ENCODE data around the gene GZMM. TPM values are rescaled to one million over a fixed set of nuclear protein-coding genes. Genes with fewer than 3 reads are reported as not detected.
A peak's percentile ranks its signal among the peaks of the same experiment; 100 is the strongest.

The GZMM gene
- total RNA-seq, 6 experiments from 2014 or later: 0.59 to 0.95 (median 0.74) TPM; not detected in 3

DNA sequence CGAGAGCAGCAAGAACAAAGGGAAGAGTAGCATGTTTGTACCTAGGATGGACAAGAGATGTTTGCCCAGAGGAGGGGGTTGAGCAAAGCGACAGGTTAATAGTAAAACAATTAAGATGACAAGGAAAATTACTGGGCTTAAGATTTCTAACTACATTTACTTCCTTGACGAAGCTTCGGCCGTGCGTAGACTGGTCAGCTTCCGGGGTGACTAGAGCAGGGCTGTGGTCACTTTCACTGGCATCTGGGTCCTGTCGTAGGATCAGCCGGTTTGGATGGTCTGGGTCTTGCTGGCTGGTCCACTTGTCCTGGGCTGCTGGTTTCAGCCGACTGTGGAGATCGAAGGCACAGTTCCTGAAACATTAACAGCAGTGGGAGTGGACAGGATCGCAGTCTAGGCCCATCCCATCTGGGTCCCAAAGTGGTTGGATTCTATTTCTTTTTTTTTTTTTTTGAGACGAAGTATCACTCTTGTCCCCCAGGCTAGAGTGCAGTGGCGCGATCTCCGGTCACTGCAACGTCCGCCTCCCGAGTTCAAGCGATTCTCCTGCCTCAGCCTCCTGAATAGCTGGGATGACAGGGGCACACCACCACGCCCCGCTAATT is 23.5 kb downstream of the GZMM start:
- DNase-seq (peak in 2 of 3 donors; percentile 45 to 54), ATAC-seq (no peak)
- intact Hi-C loops (cut with DNase I): no loop called here
- Histone ChIP-seq H3K4me1 (peaks cover 0 to 5% (median 0%) of the 10 kb centered on the region in 4 donors), H3K9me3 (no peaks in the 10 kb centered on the region), H3K27ac (peak overlapping the region in 2 of 3 donors; percentile 18 to 54), H3K36me3 (no peaks in the 10 kb centered on the region), H3K27me3 (no peaks in the 10 kb centered on the region), H3K4me3 (no peak overlapping the region)
- TF ChIP-seq, protein P1, sequence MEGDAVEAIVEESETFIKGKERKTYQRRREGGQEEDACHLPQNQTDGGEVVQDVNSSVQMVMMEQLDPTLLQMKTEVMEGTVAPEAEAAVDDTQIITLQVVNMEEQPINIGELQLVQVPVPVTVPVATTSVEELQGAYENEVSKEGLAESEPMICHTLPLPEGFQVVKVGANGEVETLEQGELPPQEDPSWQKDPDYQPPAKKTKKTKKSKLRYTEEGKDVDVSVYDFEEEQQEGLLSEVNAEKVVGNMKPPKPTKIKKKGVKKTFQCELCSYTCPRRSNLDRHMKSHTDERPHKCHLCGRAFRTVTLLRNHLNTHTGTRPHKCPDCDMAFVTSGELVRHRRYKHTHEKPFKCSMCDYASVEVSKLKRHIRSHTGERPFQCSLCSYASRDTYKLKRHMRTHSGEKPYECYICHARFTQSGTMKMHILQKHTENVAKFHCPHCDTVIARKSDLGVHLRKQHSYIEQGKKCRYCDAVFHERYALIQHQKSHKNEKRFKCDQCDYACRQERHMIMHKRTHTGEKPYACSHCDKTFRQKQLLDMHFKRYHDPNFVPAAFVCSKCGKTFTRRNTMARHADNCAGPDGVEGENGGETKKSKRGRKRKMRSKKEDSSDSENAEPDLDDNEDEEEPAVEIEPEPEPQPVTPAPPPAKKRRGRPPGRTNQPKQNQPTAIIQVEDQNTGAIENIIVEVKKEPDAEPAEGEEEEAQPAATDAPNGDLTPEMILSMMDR (IDR thresholded peaks at IDR 0.05): no peak
- no peak for TF ChIP-seq POLR2A (IDR thresholded peaks at IDR 0.05)
- 65% methylated on average over 11 of the region's 22 CpGs for WGBS (ENCODE audit: insufficient coverage, low coverage, low lambda C conversion rate, missing lambda C conversion rate)

DNA sequence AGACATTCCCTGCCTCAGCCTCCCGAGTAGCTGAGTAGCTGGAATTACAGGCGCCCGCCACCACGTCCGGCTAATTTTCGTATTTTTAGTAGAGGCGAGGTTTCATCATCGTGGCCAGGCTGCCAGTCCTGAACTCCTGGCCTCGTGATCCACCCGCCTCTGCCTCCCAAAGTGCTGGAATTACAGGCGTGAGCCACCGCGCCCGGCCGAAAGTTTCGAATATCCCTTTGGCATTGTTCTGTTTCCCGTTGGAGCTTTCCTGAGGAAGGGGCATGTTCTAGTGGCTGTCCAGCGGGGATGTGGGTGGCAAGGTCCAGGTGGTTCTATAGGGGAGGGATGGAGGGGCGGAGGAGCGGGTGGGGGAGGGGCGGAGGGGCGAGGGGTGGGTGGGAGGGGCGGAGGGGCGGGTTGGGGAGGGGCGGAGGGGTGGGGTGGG is 26.4 kb downstream of the GZMM start:
- Histone ChIP-seq H3K27me3 (no peaks in the 10 kb centered on the region), H3K27ac (no peak overlapping the region), H3K36me3 (no peaks in the 10 kb centered on the region), H3K4me3 (no peak overlapping the region), H3K9me3 (no peaks in the 10 kb centered on the region), H3K4me1 (peaks cover 0 to 26% (median 10%) of the 10 kb centered on the region in 4 donors)
- intact Hi-C loops (cut with DNase I): no loop called here
- DNase-seq: peak in 1 of 3 donors; percentile 45
- no peak for ATAC-seq
- TF ChIP-seq, protein P1 (IDR thresholded peaks at IDR 0.05): no peak
- no peak for TF ChIP-seq POLR2A (IDR thresholded peaks at IDR 0.05)
- 66% methylated on average over 19 of the region's 25 CpGs for WGBS (ENCODE audit: insufficient coverage, low coverage, low lambda C conversion rate, missing lambda C conversion rate)

DNA sequence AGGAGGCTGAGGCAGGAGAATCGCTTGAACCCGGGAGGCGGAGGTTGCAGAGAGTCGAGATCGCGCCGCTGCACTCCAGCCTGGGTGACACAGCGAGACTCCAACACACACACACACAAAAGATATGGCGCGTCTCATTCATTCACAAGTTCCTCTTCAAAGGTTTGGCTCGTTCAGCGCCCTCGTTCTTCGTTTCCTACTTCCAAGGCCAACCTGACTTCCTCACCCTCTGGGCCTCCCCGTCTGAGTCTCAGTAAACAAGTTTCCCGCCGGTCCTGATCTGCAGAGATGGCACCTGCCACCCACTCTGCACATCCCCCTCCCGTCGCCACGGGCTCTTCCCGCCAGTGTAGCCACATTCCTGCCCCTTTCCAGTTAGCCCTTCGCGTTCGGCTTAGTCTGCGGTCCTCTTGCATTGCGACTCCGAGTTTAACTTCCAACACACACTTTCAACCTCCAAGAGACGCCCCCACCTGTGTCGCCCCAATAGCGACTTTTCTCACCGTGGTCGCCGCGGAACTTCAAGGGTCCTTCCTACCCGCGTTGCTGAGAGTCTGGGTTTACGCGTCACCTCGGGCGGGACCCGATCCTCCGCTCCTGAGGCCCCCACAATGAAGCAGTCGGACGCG is 27.2 kb downstream of the GZMM start:
- Histone ChIP-seq H3K27ac (peak overlapping the region; percentile 29 to 81 (median 77)), H3K27me3 (no peaks in the 10 kb centered on the region), H3K9me3 (no peaks in the 10 kb centered on the region), H3K36me3 (no peaks in the 10 kb centered on the region), H3K4me3 (peak overlapping the region; percentile 44 to 98 (median 95)), H3K4me1 (peaks cover 0 to 33% (median 13%) of the 10 kb centered on the region in 4 donors)
- no peak for TF ChIP-seq POLR2A (IDR thresholded peaks at IDR 0.05)
- TF ChIP-seq, protein P1 (IDR thresholded peaks at IDR 0.05): no peak
- DNase-seq: peak; percentile 45 to 66 (median 63)
- intact Hi-C loops (cut with DNase I): no loop called here
- ATAC-seq: peak in 2 of 4 donors; percentile 1 to 3
- WGBS (ENCODE audit: insufficient coverage, low coverage, low lambda C conversion rate, missing lambda C conversion rate): 6% methylated on average over 31 of the region's 45 CpGs

DNA sequence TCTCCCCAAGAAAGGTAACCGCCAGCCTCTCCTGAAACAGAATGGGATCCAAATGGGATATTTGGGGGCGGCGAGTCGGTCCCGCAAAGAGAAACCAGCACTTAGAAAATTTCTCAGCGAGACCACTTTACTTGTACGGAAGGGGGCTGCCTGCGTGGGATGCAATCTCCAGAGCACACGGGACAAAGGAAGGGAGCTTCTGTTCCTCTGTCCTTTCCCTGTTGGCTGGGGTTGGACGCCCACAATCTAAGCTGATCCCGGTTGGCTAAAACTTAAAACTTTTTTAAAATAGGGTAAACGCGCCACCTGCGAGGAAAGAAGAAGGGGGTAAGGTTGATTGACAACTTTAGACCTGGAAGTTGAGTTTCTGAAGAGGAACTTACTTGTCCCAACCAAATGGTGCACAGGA is 27.7 kb downstream of the GZMM start:
- H3K4me1 ChIP-seq: peaks cover 0 to 38% (median 14%) of the 10 kb centered on the region in 4 donors
- TF ChIP-seq, protein P1 (IDR thresholded peaks at IDR 0.05): no peak
- TF ChIP-seq POLR2A (IDR thresholded peaks at IDR 0.05): no peak
- no peaks in the 10 kb centered on the region for H3K27me3 ChIP-seq
- 5% methylated on average over 14 of the region's 14 CpGs for WGBS (ENCODE audit: insufficient coverage, low coverage, low lambda C conversion rate, missing lambda C conversion rate)
- no peaks in the 10 kb centered on the region for H3K36me3 ChIP-seq
- H3K9me3 ChIP-seq: no peaks in the 10 kb centered on the region
- H3K4me3 ChIP-seq: peak overlapping the region; percentile 44 to 98 (median 95)
- DNase-seq: peak in 2 of 3 donors; percentile 21 to 45
- intact Hi-C loops (cut with DNase I): no loop called here
- peak overlapping the region; percentile 29 to 81 (median 77) for H3K27ac ChIP-seq
- peak in 2 of 4 donors; percentile 3 for ATAC-seq

Measured in right lobe of liver (tissue), 6 donors.